K562 (cell line): Measurements from ENCODE around the gene SLC2A4RG.

Experiments used
- ATF3 ChIP-seq, 2 experiments: fragments of 450-650 bp in 1 of 2; sonication (generic) in 1 of 2; formaldehyde crosslinking in 1 of 2; IDR thresholded peaks in 1 of 2; conservative IDR thresholded peaks in 1 of 2; 2 replicates each; pipeline versions ENCODE4 v1.6.1 to v1.8.1; 2016 to 2023; ENCODE audit warnings: mild to moderate bottlenecking in 2 of 2, moderate library complexity in 2 of 2, inconsistent platforms in 1 of 2, missing genetic modification reagents in 1 of 2
- CHD1 ChIP-seq: fragments of 200-600 bp; sonication (generic); IDR thresholded peaks from one replicate; pipeline ENCODE4 v1.6.1; 2012; ENCODE audit warnings: mild to moderate bottlenecking, moderate library complexity, low read length, inconsistent platforms
- IRF1 ChIP-seq: sonication (generic); formaldehyde crosslinking; IDR thresholded peaks from 2 replicates; pipeline ENCODE4 v1.8.0; 2022; ENCODE audit warnings: missing genetic modification reagents, mild to moderate bottlenecking, borderline replicate concordance
- NFXL1 ChIP-seq: fragments of 450-650 bp; formaldehyde crosslinking; IDR thresholded peaks from 2 replicates; pipeline ENCODE4 v1.4.0; 2021; ENCODE audit warnings: mild to moderate bottlenecking
- ZNF740 ChIP-seq, 3 experiments: fragments of 200-800 bp in 1 of 3; sonication (Bioruptor generic) in 1 of 3; sonication (generic) in 1 of 3; formaldehyde crosslinking in 1 of 3; IDR thresholded peaks; 2 replicates each; pipeline versions ENCODE4 v1.6.1 to v1.8.0; 2016 to 2022; ENCODE audit warnings: mild to moderate bottlenecking in 2 of 3, missing compliant biosample characterization in 2 of 3, missing genetic modification characterization in 2 of 3, missing genetic modification reagents in 1 of 3

GRCh38 chr20:63737695-63737944, 2.0 kb upstream of the SLC2A4RG start:
- TF ChIP-seq ATF3 (IDR thresholded peaks at IDR 0.05) (no peak), ATF3 (CRISPR knock-in tag; conservative IDR thresholded peaks at IDR 0.05) (no peak), CHD1 (no peak), NFXL1 (CRISPR knock-in tag) (no peak), ZNF740 (CRISPR knock-in tag; IDR thresholded peaks at IDR 0.05) (no peak), ZNF740 (tag; IDR thresholded peaks at IDR 0.05) (no peak), IRF1 (CRISPR knock-in tag) (no peak)
